ENCODE results near the gene SAA1.
"Not testable (repeated sequence)": the region's sequence is repeated elsewhere in the genome, so short reads cannot be mapped to it uniquely, and the experiment has no call there.

SAA1 gene

DNA sequence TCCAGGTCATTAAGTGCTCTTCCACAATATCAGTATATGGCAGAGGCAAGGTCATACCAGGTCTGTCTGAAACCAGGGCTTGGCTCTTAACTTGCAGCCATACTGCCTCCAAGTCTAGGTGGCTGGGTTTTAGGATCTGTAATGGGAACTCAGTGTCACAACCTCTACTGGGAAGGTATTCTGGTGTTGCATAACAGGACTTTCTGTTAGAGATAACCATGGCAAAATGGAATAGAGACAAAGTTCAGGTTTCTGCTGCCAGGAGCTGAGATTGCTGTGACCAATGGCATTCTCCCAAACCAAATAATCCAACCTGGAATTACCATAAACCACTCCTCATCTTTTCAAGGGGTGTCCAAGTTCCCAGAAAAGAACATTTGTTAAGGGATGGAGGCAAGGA lies 6.8 kb upstream of the SAA1 start:
- DNase-seq (ENCODE audit: low read depth in 2 of 2) = no peak

DNA sequence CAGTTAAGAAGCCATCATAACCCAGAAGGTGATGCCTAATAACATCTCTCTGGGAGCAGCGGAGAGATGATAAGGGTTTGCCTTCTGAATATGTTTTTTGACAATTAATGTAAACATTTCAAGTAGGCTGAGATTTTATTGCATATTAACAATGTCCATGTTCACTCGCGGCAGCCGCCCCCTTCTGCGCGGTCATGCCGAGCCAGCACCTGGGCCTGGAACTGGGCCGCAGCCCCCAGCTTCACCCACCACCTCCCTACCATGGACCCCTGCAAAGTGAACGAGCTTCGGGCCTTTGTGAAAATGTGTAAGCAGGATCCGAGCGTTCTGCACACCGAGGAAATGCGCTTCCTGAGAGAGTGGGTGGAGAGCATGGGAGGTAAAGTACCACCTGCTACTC lies 4.3 kb upstream of the SAA1 start:
- no peak for DNase-seq (ENCODE audit: low read depth in 2 of 2)

DNA sequence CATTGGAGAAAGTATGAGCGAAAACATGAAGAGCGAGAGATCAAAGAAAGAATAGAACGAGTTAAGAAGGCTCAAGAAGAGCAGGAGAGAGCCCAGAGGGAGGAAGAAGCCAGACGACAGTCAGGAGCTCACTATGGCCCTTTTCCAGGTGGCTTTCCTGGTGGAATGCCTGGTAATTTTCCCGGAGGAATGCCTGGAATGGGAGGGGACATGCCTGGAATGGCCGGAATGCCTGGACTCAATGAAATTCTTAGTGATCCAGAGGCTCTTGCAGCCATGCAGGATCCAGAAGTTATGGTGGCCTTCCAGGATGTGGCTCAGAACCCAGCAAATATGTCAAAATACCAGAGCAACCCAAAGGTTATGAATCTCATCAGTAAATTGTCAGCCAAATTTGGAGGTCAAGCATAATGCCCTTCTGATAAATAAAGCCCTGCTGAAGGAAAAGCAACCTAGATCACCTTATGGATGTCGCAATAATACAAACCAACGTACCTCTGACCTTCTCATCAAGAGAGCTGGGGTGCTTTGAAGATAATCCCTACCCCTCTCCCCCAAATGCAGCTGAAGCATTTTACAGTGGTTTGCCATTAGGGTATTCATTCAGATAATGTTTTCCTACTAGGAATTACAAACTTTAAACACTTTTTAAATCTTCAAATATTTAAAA lies 3.2 kb upstream of the SAA1 start:
- not testable (repeated sequence) for DNase-seq (ENCODE audit: low read depth in 2 of 2)

DNA sequence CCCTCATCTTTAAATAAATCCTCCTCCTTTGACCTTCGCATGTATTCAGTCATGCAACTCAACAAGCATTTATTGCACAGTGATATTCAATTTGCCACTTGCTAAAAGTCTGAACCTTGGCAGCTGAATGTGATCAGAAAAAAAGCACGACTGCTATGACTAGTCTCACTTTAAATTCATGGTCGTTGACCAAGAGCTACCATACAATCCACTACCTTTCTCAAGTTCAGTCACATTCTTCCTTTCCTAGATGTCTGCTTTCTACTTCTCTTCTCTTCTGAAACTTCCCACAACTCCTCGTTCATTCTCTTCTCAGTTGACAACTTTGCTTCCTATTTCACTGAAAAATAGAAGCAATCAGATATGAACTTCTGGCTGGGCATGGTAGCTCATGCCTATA lies 2.0 kb upstream of the SAA1 start:
- no peak for DNase-seq (ENCODE audit: low read depth in 2 of 2)

DNA sequence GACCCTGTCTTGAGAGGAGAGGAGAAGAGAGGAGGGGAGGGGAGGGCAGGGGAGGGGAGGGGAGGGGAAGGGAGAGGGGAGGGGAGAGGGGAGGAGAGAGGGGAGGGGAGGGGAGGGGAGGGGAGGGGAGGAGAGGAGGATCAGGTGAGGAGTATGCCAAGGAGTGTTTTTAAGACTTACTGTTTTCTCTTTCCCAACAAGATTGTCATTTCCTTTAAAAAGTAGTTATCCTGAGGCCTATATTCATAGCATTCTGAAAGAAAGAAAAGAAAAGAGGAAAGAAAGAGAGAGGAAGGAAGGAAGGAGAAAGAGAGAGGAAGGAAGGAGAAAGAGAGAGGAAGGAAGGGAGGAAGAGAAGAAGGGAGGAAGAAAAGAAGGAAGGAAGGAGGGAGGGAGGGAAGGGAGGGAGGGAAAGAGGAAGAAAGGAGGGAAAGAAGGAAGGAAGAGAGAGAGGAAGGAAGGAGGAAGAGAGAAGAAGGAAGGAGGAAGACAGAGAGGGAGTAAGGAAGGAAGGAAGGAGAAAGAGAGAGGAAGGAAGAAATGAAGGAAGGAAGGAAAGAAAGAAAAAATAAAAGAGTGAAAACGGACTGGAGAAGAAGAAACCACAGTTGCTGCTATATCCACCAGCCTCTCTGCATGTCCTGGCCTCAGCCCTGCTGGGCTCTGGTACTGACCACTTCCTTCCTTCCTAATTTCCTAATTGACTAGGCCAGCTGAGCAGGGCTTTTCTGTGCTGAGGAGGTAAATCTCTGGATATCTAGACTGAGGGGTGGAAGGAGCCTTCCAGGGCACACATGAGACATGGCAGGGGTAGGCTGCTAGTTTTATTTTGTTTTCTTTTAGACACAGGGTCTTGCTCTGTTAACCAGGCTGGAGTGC lies 1.1 kb upstream of the SAA1 start:
- DNase-seq (ENCODE audit: low read depth in 2 of 2) = no peak

DNA sequence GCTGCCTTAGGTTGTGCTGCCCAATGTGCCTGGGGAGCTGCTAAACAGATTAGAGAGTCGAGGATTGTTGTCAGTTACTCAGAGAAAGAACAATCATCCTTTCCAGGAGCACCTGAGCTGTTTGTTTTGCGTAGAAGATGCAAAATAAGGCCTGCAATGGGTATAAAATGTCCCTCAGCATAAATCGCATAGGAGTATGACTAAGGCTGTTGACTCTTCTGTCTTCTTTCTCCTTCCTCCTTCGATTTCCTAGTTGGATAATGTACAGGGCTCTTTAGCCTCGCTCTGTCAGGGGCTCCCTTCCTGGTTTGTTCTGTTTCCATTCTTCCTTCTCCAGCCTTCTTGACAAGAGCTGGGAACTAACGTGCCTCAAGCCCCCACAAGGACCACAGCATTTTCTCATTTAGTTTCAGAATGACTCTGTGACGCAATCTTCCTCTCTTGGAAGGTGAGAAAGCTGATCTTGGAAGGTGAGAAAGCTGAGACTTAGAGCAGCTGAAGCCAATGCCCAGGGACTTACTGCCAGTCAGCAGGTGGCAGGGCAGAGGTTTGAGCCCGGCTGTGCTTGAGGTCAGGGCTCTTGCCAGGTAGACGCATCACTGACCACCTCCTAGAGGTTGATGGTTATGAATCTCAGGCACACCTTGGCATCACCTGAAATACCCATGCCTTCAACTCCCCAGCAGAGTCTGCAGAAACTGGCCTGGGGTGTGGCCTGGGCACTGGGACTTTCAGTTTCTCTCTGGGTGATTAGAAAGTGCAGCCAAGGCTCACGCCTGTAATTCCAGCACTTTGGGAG lies 1.5 kb downstream of the SAA1 start:
- not testable (repeated sequence) for DNase-seq (ENCODE audit: low read depth in 2 of 2)

DNA sequence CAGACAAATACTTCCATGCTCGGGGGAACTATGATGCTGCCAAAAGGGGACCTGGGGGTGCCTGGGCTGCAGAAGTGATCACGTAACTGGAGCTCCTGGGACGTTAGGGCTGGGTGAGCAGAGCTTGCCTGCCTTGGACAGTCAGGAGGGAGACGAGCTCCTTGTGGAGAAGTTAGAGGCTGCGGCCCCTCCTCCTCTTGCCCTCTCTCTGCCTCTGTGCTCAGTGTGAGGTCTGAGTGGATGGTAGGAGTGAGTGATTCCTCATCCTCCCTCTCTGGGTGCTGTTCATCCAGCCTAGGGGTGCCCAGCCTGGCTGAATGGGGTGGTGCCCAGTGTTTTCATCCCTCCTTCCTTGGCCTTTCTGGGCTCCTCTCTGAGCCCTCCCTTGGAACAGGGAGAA lies 3.2 kb downstream of the SAA1 start:
- not testable (repeated sequence) for DNase-seq (ENCODE audit: low read depth in 2 of 2)

DNA sequence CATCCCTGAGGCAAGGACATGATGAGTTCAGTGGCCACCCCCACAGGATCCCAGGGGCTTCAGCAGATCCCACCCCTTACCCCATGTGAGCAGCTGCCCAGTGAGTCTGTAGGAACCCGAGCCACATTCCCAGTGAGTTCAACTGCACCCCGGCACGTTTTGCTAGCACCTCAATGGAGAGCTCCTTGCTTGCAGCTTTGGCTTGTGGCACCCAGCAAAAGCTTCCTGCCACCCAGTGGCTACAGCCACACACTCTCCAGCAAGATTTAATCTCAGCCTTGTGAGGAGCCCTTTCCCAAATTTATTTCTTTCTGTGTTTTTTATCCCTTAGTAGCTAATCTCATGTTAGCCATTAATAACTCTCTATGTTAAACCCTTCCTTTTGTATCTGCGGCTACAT lies 4.0 kb downstream of the SAA1 start:
- DNase-seq (ENCODE audit: low read depth in 2 of 2) = no peak

DNA sequence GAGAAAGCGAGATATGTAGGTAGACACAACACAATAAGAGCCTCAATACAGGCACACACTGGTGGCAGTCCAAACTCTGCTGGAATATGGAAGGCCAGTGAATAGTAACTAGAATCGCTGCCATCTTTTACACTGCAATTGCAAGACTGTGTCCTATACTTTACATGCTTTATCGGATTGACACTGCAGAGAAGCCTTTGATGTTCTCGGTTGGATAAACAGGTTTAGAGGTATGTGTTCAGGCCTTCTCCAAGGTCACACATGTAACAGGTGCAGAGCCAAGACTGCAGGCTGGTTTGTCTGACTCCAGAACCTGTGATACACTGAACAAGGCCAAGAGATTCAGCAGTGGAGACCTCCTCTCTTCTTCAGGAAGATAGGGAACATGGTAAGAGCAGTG lies 5.1 kb downstream of the SAA1 start:
- DNase-seq (ENCODE audit: low read depth in 2 of 2) = no peak

DNA sequence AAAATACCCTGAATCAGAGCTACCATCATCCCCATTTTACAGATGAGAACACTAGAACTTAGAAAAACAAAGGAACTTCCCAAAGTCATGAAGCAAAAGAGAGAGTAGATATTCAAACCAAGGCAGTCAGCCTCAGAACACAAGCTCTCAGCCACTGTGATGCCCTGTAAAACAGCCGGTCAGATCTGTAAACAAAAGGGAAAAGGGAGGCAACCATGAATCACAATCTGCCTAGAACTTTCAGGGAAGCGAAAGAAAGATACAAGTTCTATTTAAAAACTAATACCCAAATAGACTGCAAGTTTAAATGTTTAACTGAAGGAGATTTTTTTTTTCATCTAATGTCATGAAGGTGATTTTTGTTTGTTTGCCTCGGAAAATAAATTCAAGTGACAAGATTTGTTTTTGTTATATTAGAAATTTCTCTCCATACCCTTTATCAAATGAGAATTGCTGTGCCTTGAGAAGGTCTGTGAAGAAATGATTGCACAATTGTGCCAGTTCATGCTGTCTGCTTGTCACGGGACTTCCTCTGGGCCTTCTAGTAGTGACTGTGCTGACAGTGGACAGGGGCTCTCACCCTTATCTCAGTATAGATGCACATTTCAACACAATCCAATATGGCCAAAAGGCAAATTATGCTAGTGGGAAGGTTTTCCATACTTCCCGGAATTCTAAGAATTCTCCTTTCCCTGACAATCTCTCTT lies 11.7 kb downstream of the SAA1 start:
- no peak for DNase-seq (ENCODE audit: low read depth in 2 of 2)

DNA sequence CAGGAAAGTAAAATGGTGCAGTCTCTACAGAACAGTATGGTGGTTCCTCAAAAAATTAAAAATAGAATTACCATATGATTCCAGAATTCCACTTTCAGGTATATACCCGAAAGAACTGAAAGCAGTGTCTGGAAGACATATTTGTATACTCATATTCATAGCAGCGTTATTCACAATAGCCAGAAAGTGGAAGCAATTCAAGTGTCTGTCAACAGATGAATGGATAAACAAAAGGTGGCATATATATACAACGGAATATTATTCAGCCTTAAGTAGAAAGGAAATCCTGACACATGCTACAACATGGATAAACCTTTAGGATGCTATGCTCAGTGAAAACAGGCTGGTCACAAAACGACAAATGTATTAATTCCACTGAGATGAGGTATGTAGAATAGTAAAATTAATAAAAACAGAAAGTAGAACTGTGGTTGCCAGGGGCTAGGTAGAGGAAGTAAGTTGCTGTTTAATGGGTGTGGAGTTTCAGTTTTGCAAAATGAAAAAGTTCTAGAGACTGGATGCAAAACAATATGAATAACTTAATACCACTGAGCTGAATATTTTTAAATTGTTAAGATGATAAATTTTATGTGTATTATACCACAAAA lies 14.5 kb downstream of the SAA1 start:
- no peak for DNase-seq (ENCODE audit: low read depth in 2 of 2)

DNA sequence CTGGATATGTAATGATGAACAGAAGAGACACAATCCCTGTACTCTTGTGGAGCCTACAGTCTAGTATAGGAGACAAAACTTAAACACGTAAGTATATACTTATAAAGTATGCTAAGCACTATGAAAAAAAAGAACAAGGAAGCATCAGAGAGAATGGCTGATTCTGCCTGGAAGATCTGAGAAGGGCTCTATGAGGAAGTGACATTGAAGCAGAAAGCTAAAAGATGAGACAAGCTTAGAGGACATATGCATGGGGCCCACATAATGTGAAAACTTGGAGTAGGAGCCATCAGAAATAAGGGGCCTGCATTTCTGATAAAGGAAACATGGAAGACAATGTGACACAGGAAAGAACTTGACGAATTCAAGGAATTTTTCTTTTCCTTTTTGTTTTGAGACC lies 16.6 kb downstream of the SAA1 start:
- no peak for DNase-seq (ENCODE audit: low read depth in 2 of 2)

DNA sequence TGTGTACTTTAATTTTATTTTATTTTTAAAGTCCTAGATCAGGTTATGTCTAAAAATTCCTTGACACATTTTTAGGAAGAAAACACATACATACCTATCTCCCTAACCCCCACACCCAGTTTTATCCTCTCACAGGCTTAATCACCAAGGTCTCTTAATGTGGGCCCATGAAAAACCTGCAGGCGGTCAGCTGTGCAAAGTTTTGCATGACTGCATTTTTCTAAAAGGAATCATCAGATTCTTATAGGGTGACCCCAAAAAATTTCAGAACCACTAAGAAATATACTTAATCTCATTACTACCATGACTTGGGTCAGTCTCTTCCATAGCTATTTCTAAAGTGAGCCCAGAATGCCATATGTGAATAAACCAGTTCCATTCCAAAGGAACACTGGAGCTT lies 19.8 kb downstream of the SAA1 start:
- no peak for DNase-seq (ENCODE audit: low read depth in 2 of 2)

DNA sequence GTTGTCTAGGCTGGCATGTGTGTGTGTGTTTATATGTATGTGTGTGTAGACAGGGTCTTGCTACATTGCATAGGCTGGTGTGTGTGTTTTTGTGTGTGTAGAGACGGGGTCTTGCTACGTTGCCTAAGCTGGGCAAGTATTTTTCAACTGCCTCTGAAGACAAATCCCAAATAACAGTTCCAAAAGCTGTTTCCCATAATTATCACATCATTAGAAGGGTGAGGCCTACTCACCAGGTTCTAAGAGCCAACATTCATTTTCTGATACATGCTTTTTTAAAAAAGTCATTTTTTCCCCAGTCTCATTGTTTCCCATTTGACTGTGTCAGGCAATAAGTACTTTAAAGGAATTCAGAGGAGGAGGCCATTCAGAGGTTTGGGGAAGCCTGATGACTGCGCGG lies 22.8 kb downstream of the SAA1 start:
- no peak for DNase-seq (ENCODE audit: low read depth in 2 of 2)

DNA sequence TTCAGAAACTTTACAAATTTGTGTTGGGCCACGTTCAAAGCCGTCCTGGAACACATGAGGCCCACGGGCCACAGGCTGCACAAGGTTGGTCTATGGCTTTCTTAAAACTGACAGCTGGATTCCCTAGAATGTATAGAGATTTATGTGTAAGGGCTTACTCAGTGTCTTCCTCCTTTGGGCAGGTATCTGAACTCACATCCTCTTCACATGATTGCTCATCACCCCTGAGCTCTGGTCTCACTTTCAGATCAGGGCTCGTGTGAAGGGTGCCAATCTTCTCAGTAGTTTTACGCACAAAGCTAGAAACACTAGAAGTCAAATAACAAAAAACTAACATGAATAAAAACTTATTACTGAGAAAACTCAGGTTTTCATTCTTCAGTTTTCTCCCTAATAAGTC lies 28.8 kb downstream of the SAA1 start:
- no peak for DNase-seq (ENCODE audit: low read depth in 2 of 2)

DNA sequence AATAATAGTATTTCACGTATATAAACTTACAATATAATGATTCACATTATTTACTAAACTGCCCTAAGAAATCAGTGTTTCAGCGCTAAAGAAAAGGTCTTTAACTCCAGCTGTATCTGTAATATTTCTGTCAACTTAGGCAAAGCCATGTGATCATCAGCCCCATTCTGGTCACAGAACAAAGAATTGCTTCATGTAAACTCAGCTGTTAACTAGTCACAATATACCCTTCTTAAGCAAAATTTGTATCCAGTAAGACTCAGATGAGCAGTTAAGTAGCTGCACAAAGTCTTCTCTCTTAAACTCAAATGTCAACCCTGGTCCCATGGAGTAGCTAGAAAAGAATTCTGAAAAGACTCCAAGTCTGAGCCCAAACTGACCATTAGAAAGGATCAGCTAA lies 29.3 kb downstream of the SAA1 start:
- no peak for DNase-seq (ENCODE audit: low read depth in 2 of 2)

DNA sequence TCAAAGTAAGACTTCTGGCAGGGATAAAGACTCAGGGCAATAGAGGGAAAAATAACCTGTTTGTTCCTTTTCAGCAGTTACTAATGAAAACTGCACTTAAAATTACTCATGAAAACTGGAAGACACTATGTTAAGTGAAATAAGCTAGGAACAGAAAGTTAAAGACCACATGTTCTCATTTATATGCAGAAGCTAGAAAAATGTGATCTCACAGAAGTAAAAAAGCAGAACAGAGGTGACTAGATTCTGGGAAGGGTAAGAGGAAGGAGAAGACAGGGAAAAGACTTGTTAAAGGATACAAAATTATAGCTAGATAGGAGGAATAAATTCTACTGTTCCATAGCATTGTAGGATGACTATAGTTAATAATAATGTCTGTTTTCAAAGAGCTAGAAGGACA lies 33.7 kb downstream of the SAA1 start:
- DNase-seq (ENCODE audit: low read depth in 2 of 2) = no peak

DNA sequence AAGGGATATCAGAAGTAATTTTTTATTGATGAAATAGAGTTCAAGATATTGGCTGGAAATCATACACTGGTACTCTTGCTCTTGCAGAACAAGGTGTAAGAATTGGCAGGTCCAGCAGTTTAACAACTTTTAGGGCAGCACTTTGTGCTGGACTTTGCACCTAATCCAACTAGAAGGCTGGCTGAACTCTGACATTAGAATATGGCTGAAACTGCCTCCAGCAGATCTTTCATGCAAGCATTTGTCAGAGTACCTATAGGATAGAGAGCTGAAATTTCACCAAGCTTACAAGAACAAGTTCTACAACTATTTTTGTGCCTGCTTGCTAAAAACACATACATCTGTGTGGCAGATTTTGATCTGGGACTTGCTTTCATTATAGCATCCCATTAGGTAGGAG lies 38.7 kb downstream of the SAA1 start:
- no peak for DNase-seq (ENCODE audit: low read depth in 2 of 2)

DNA sequence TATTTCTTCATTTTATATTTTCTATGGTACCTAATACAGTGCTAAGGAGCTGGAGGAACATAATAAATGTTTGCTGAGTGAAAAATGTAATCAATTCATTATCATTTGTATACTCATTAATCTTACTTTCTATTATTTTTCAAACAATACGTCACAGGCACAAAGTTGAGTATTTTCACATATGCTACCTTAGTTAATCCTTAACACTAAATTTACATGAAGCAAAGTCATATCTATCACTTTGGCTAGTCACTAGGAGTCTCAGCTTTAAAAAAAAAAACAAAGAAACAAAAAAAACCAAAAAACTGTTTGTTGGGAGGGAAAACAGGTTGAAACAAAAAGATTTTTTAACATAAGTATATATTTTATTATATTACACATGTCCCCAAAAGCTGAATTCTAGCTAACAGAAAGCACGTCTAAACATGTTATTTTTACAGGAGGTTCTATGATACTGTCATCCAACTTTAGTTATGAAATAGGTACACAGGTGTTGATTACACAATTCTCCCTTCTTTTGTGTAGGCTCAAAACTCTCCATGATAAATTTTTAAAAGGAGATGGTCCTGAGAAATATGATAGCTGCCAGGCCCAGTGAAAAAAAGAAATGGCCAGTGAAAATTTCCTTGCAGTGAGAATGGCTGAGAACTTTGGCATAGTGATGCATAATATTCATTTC lies 41.5 kb downstream of the SAA1 start:
- DNase-seq (ENCODE audit: low read depth in 2 of 2) = no peak

DNA sequence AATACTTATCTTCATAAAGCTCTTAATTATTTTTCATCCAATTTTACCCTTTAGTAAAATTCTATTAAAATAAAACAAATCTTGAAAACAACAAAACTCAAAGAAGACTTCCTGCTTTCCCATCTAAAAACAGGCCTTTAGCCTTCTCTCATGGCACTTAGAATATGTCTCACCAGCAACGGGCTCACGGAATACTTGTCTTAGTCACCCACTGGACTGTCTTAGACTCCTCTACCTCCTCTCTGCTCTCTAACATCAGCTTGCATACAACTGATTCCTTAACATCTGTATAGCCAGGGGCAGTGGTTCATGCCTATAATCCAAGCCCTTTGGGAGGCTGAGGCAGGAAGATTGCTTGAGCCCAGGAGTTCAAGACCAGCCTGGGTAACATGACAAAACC lies 42.2 kb downstream of the SAA1 start:
- no peak for DNase-seq (ENCODE audit: low read depth in 2 of 2)

DNA sequence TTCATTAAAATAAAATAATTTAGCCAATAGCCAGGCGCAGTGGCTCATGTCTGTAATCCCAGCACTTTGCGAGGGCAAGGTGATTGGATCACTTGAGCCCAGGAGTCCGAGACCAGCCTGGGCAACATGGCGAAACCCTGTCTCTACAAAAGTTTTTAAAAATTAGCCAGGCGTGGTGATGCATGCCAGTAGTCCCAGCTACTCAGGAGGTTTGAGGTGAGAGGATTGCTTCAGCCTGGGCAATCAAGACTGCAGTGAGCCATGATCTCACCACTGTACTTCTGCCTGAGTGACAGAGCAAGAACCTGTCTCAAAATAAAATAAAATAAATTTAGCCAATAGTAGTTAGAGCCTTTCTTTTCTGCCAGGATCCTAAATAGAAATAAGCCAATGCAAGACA lies 43.6 kb downstream of the SAA1 start:
- no peak for DNase-seq (ENCODE audit: low read depth in 2 of 2)
